ENCODE results near the gene NEAT1. TPM values are rescaled to one million over a fixed set of nuclear protein-coding genes. Genes with fewer than 3 reads are reported as not detected.

NEAT1 gene
- total and polyA plus RNA-seq, 9 of the 15 experiments (the other 6 are each of a cell fraction or from before 2014, with no cell fraction given), result 20.1 to 389 (median 62.8) TPM

DNA sequence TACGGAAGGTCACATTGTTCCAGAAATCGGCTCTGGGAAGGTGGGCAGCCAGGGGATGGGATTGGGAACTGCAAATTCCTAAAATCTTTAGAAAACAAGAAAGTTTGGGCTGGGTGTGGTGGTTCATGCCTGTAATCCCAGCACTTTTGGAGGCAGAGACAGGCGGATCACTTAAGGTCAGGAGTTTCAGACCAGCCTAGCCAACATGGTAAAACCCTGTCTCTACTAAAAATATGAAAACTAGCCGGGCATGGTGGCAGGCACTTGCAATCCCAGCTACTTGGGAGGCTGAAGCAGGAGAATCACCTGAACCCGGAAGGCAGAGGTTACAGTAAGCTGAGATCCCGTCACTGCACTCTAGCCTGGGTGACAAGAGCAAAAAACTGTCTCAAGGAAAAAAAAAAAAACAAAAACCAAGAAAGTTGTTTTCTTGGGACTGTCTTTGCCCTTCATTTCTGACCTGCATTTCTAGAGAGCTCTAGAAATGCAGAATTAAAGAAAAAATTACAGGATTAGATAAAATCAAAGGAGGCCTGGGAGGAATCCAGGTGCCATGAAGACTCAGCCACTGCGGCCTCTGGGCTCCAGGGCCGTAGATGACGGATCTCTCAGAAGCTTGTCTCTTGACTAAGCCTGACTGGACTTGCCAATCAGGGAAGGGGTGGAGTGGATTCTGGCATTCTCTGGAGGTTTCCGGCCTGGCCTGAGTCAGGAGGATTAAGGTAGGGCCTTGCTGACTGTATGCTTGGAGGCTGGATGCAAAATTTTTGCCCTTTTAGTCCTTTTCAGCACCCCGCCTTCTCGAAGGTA lies 71.0 kb downstream of the NEAT1 start (continued):
- TF ChIP-seq, protein P1, sequence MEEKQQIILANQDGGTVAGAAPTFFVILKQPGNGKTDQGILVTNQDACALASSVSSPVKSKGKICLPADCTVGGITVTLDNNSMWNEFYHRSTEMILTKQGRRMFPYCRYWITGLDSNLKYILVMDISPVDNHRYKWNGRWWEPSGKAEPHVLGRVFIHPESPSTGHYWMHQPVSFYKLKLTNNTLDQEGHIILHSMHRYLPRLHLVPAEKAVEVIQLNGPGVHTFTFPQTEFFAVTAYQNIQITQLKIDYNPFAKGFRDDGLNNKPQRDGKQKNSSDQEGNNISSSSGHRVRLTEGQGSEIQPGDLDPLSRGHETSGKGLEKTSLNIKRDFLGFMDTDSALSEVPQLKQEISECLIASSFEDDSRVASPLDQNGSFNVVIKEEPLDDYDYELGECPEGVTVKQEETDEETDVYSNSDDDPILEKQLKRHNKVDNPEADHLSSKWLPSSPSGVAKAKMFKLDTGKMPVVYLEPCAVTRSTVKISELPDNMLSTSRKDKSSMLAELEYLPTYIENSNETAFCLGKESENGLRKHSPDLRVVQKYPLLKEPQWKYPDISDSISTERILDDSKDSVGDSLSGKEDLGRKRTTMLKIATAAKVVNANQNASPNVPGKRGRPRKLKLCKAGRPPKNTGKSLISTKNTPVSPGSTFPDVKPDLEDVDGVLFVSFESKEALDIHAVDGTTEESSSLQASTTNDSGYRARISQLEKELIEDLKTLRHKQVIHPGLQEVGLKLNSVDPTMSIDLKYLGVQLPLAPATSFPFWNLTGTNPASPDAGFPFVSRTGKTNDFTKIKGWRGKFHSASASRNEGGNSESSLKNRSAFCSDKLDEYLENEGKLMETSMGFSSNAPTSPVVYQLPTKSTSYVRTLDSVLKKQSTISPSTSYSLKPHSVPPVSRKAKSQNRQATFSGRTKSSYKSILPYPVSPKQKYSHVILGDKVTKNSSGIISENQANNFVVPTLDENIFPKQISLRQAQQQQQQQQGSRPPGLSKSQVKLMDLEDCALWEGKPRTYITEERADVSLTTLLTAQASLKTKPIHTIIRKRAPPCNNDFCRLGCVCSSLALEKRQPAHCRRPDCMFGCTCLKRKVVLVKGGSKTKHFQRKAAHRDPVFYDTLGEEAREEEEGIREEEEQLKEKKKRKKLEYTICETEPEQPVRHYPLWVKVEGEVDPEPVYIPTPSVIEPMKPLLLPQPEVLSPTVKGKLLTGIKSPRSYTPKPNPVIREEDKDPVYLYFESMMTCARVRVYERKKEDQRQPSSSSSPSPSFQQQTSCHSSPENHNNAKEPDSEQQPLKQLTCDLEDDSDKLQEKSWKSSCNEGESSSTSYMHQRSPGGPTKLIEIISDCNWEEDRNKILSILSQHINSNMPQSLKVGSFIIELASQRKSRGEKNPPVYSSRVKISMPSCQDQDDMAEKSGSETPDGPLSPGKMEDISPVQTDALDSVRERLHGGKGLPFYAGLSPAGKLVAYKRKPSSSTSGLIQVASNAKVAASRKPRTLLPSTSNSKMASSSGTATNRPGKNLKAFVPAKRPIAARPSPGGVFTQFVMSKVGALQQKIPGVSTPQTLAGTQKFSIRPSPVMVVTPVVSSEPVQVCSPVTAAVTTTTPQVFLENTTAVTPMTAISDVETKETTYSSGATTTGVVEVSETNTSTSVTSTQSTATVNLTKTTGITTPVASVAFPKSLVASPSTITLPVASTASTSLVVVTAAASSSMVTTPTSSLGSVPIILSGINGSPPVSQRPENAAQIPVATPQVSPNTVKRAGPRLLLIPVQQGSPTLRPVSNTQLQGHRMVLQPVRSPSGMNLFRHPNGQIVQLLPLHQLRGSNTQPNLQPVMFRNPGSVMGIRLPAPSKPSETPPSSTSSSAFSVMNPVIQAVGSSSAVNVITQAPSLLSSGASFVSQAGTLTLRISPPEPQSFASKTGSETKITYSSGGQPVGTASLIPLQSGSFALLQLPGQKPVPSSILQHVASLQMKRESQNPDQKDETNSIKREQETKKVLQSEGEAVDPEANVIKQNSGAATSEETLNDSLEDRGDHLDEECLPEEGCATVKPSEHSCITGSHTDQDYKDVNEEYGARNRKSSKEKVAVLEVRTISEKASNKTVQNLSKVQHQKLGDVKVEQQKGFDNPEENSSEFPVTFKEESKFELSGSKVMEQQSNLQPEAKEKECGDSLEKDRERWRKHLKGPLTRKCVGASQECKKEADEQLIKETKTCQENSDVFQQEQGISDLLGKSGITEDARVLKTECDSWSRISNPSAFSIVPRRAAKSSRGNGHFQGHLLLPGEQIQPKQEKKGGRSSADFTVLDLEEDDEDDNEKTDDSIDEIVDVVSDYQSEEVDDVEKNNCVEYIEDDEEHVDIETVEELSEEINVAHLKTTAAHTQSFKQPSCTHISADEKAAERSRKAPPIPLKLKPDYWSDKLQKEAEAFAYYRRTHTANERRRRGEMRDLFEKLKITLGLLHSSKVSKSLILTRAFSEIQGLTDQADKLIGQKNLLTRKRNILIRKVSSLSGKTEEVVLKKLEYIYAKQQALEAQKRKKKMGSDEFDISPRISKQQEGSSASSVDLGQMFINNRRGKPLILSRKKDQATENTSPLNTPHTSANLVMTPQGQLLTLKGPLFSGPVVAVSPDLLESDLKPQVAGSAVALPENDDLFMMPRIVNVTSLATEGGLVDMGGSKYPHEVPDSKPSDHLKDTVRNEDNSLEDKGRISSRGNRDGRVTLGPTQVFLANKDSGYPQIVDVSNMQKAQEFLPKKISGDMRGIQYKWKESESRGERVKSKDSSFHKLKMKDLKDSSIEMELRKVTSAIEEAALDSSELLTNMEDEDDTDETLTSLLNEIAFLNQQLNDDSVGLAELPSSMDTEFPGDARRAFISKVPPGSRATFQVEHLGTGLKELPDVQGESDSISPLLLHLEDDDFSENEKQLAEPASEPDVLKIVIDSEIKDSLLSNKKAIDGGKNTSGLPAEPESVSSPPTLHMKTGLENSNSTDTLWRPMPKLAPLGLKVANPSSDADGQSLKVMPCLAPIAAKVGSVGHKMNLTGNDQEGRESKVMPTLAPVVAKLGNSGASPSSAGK (IDR thresholded peaks at IDR 0.05), result no peak
- TF ChIP-seq, protein P2, sequence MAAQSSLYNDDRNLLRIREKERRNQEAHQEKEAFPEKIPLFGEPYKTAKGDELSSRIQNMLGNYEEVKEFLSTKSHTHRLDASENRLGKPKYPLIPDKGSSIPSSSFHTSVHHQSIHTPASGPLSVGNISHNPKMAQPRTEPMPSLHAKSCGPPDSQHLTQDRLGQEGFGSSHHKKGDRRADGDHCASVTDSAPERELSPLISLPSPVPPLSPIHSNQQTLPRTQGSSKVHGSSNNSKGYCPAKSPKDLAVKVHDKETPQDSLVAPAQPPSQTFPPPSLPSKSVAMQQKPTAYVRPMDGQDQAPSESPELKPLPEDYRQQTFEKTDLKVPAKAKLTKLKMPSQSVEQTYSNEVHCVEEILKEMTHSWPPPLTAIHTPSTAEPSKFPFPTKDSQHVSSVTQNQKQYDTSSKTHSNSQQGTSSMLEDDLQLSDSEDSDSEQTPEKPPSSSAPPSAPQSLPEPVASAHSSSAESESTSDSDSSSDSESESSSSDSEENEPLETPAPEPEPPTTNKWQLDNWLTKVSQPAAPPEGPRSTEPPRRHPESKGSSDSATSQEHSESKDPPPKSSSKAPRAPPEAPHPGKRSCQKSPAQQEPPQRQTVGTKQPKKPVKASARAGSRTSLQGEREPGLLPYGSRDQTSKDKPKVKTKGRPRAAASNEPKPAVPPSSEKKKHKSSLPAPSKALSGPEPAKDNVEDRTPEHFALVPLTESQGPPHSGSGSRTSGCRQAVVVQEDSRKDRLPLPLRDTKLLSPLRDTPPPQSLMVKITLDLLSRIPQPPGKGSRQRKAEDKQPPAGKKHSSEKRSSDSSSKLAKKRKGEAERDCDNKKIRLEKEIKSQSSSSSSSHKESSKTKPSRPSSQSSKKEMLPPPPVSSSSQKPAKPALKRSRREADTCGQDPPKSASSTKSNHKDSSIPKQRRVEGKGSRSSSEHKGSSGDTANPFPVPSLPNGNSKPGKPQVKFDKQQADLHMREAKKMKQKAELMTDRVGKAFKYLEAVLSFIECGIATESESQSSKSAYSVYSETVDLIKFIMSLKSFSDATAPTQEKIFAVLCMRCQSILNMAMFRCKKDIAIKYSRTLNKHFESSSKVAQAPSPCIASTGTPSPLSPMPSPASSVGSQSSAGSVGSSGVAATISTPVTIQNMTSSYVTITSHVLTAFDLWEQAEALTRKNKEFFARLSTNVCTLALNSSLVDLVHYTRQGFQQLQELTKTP (IDR thresholded peaks at IDR 0.05; ENCODE audit: low read depth in 1 of 2, partially characterized antibody in 2 of 2), result no peak
- TF ChIP-seq NR1H2 (CRISPR knock-in tag; IDR thresholded peaks at IDR 0.05), result 0 out of 2 replicates have a peak, but pooled peaks have one; percentile 35
- TF ChIP-seq EP300 (IDR thresholded peaks at IDR 0.05; ENCODE audit: low read length), result 0 out of 2 replicates have a peak, but pooled peaks have one; percentile 16
- TF ChIP-seq, protein P3, sequence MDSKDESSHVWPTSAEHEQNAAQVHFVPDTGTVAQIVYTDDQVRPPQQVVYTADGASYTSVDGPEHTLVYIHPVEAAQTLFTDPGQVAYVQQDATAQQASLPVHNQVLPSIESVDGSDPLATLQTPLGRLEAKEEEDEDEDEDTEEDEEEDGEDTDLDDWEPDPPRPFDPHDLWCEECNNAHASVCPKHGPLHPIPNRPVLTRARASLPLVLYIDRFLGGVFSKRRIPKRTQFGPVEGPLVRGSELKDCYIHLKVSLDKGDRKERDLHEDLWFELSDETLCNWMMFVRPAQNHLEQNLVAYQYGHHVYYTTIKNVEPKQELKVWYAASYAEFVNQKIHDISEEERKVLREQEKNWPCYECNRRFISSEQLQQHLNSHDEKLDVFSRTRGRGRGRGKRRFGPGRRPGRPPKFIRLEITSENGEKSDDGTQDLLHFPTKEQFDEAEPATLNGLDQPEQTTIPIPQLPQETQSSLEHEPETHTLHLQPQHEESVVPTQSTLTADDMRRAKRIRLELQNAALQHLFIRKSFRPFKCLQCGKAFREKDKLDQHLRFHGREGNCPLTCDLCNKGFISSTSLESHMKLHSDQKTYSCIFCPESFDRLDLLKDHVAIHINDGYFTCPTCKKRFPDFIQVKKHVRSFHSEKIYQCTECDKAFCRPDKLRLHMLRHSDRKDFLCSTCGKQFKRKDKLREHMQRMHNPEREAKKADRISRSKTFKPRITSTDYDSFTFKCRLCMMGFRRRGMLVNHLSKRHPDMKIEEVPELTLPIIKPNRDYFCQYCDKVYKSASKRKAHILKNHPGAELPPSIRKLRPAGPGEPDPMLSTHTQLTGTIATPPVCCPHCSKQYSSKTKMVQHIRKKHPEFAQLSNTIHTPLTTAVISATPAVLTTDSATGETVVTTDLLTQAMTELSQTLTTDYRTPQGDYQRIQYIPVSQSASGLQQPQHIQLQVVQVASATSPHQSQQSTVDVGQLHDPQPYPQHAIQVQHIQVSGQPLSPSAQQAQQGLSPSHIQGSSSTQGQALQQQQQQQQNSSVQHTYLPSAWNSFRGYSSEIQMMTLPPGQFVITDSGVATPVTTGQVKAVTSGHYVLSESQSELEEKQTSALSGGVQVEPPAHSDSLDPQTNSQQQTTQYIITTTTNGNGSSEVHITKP (IDR thresholded peaks at IDR 0.05; ENCODE audit: partially characterized antibody), result peak; percentile 74

Measured in K562 (cell line).